GM12892 (cell line): ENCODE measurements around the gene LNX1.

Source experiments
- POLR2A ChIP-seq: IDR thresholded peaks from 2 replicates; pipeline ENCODE4 v1.6.1; 2011; ENCODE audit warnings: low read depth, low read length, control low read depth
- POLR2AphosphoS5 ChIP-seq: IDR thresholded peaks from 2 replicates; pipeline ENCODE4 v1.6.1; 2011; ENCODE audit warnings: low read depth, low read length, control low read depth

DNA sequence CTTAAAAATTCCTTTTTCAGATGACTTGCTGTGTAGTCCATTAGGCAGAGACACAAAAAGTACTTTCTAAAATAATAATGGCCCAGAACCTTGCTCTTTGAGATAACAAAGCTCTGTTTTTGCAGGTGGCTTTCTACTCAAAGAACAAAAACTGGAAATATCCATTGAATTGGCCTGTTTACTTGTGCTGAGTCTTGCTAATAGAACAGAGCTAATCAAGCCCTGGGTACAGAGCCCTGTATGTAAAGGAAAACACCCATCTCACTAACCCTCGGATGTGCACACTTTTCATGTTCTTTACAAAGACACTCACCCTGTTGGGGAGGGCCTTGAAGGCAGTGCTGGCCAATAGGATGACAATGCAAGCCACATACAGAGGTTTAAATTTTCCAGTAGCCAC is 27.0 kb upstream of the LNX1 start:
- TF ChIP-seq POLR2AphosphoS5 (no peak), POLR2A (no peak)
